GM19395 (cell line): ENCODE measurements around the gene HBA2.
"Not testable (repeated sequence)": the region's sequence is repeated elsewhere in the genome, so short reads cannot be mapped to it uniquely, and the experiment has no call there.

Source experiments
- ATAC-seq: cut with Tn5 transposase; IDR thresholded peaks from one replicate; pipeline ENCODE4 v1.9.1; 2021; ENCODE audit warnings: mild to moderate bottlenecking, moderate library complexity; ENCODE audit not compliant: unreplicated experiment

HBA2 gene

DNA sequence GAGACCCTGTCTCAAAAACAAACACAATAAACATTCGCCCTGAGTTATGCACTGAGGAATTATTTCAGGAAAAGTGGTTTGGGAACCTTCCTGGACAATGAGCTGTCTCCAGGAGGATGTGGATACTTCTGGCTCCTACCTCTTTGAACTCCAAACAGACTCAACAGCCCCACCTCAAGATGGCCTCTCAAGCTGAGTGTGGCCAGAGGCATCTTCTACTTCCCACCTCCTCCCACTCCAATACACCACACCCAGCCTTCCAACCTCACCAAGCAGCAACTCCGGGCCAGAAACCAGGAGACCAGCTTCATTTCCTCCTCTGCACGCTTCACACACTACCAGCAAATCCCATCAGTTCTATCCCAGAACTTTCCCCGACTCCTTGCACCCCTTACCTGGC is 19.2 kb downstream of the HBA2 start:
- ATAC-seq: no peak

DNA sequence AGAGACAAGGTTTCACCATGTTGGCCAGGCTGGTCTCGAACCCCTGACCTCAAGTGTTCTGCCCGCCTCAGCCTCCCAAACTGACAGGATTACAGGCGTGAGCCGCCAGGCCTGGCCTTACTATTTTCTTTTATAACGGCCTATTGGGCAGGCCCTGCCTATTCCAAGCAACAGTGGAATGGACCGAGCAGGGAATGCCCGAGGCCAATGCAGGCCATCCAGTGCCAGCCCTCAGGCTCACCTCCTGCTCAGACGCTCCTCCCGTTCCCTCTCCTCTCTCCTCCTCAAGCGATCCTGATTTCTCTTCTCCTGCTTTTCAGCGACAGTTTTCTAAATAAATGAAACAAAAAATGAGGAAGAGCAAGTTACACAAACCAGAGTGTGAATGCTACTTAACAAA is 20.0 kb downstream of the HBA2 start:
- ATAC-seq: no peak

DNA sequence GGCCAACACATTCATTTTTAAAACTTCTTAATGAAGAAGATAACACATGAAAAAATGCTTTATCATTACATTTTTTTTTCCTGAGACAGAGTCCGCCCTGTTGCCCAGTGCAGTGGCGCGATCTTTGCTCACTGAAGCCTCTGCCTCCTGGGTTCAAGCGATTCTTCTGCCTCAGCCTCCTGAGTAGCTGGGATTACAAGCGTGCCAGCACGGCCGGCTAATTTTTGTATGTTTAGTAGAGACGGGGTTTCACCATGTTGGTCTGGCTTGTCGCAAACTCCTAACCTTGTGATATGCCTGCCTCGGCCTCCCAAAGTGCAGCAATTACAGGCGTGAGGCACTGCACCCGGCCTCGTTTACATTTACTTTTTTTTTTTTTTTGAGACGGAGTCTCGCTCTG is 20.8 kb downstream of the HBA2 start:
- ATAC-seq: no peak

DNA sequence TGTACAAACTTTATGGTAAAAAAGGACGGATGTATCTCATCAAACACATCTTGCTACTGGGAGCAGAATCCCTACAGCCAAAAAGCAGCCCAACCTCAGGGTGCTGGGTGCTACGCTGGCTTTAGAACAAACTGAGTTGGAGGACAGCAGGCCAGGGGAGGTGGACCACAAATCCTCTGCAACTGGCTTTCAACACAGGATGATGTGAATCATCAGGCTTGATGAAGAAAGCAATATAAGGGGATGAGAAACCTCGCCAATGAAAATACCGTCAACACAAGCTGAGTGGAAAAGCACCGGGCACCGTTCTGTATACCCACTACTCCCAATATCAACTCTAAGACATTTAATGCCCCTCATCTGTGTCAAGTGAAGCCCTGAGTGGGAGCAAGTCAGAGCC is 21.8 kb downstream of the HBA2 start:
- ATAC-seq: no peak

DNA sequence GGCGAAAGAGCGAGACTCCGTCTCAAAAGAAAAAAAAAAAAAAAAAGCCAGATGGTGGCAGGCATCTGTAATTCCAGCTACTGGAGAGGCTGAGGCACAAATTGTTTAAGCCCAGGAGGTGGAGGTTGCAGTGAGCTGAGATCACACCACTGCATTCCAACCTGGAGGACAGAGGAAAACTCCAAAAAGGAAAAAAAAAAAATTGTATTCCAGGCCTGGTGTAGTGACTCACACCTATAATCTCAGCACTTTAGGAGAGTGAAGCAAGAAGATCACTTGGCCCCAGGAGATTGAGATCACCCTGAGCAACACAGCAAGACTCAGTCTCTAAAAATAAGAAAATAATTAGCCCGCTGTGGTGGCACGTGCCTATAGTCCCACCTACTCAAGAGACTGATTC is 27.7 kb downstream of the HBA2 start:
- ATAC-seq: no peak

DNA sequence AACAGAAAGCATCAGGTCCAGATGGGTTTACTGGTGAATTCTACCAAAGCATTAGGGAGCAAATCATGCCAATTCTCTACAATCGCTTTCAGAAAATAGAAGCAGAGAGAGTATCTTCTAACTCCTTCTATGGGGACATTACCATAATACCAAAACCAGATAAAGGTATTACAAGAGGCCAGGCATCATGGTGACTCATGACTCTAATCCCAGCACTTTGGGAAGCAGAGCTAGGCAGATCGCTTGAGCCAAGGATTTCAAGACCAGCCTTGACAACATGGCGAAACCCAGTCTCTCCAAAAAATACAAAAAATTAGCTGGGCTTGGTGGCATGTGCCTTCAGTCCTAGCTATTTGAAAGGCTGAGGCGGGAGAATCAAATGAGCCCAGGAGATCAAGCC is 30.6 kb downstream of the HBA2 start:
- no peak for ATAC-seq

DNA sequence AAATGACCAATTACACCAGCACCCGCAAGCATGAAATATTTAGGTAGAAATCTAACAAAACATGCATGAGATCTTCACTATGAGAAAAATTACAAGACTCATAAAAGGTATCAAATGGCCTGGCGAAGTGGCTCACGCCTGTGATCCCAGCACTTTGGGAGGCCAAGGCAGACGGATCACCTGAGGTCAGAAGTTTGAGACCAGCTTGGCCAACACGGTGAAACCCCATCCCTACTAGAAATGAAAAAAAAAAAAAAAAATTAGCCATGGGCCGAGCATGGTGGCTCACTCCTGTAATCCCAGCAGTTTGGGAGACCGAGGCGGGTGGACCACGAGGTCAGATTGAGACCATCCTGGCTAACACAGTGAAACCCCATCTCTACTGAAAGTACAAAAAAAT is 31.4 kb downstream of the HBA2 start:
- ATAC-seq: not testable (repeated sequence)

DNA sequence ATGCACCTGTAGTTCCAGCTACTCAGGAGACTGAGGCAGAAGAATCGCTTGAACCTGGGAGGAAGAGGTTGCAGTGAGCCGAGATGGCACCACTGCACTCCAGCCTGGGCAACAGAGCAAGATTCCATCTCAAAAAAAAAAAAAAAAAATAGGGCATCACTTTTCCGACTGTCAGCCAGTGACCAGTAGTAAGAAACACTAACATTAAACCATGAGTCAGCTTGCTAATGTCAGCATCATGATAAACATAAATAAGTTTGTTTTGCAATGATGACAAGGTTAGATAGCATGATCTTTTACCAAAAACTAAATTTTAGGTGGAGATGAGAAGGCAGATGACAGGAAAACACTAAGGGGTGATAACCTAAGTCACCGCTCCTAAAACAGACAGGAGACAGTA is 36.7 kb downstream of the HBA2 start:
- ATAC-seq: not testable (repeated sequence)

DNA sequence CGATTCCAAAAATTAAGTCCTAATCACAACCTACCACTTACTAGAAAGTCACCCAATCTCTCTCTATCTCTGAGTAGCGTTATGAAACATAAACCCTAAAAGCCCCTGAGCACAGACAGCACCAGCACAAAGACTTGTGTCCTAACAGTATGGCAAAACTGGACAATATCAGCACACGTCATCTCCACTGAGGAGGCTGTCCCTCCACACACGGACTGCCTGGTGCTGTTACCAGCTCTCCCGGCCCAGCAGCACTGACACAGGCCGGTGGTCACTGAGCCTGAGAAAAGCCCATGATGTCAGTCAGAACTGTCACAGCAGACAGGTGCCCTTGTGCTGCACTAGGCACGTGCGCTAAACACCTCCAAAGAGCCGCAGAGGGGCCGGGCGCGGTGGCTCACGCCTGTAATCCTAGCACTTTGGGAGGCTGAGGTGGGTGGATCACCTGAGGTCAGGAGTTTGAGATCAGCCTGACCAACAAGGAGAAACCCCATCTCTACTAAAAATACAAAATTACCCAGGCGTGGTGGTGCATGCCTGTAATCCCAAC is 39.0 kb downstream of the HBA2 start:
- not testable (repeated sequence) for ATAC-seq

DNA sequence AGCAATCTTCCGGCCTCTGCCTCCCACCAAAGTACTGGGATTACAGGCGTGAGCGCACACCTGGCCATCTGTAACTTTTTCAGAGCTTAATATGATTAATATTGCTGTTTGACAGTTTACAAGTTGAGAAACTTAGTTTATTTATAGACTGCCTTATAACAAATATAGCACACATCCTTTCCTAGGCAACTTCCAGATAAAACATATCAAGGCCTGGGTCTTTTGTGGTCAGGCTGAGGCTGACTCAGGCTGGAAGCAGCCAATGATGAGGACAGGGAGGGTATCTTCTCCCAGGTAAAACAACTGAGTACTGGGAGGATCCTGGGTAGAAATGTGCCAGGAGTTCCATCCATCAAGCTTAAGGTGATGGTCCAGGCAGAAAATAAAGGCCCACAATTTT is 40.3 kb downstream of the HBA2 start:
- ATAC-seq: no peak

DNA sequence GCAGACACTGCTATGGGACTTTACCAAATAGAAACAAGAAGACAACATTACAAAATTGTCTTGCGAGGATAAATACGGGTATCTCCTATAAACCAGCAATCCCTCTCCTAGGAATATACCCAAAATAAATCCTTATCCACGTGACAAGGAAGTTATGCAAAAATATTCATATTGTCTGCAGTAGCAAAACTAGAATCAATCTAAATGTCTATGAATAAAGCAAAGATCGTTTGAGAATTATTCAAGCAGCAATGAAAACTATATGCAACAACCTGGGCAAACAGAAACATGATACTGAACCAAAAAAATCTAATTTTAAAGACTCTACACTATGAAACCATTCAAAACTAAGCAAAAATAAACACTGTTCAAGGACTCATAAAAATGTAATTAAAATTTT is 47.3 kb downstream of the HBA2 start:
- no peak for ATAC-seq
